ENCODE measurements around the gene ZNF700. TPM values are rescaled to one million over a fixed set of nuclear protein-coding genes. Genes with fewer than 3 reads are reported as not detected.
"Not testable (repeated sequence)": the region's sequence is repeated elsewhere in the genome, so short reads cannot be mapped to it uniquely, and the experiment has no call there.

ZNF700 gene
- total RNA-seq, 2 donors from 2014 or later = 21.6 to 35.0 TPM

DNA sequence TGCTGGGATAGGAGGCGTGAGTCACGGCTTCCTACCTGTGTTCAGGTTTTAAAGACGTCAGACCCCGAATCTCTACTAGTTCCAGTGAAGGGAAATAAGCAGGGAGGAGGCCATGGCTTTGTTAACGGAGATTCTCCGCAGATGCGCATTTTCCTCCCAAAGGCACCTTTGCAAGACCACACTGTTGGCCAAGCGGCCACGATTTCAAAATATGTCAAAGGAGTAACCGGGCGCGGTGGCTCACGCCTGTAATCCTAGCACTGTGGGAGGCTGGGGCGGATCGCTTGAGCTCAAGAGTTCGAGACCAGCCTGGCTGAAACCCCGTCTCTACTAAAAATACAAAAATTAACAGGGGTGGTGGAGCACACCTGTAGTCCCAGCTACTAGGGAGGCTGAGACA is 61.8 kb downstream of the ZNF700 start:
- H3K27ac Mint-ChIP-seq = no peak overlapping the region
- no peaks in the 10 kb centered on the region for H3K27me3 Mint-ChIP-seq
- DNase-seq (ENCODE audit: low spot score) (no peak), ATAC-seq (no peak)
- no peaks in the 10 kb centered on the region for H3K36me3 Mint-ChIP-seq
- peak overlapping the region; percentile 99 for H3K4me3 Mint-ChIP-seq
- H3K9me3 Mint-ChIP-seq = no peaks in the 10 kb centered on the region
- H3K4me1 Mint-ChIP-seq (ENCODE audit: low read depth in 2 of 2) = peaks cover 15 to 18% of the 10 kb centered on the region in 2 donors

GRCh38 chr19:11987405-11988281 is 62.7 kb downstream of the ZNF700 start:
- Mint-ChIP-seq H3K36me3 (no peaks in the 10 kb centered on the region), H3K9me3 (no peaks in the 10 kb centered on the region), H3K4me1 (ENCODE audit: low read depth in 2 of 2) (peaks cover 19 to 22% of the 10 kb centered on the region in 2 donors), H3K27me3 (no peaks in the 10 kb centered on the region), H3K4me3 (peak overlapping the region; percentile 99), H3K27ac (peak overlapping the region; percentile 82 to 91)
- DNase-seq (ENCODE audit: low spot score) = peak; percentile 95
- peak; percentile 99 for ATAC-seq

GRCh38 chr19:11989112-11989456 is 64.2 kb downstream of the ZNF700 start:
- peaks cover 22 to 26% of the 10 kb centered on the region in 2 donors for H3K4me1 Mint-ChIP-seq (ENCODE audit: low read depth in 2 of 2)
- H3K9me3 Mint-ChIP-seq = no peaks in the 10 kb centered on the region
- peak overlapping the region; percentile 99 for H3K4me3 Mint-ChIP-seq
- no peaks in the 10 kb centered on the region for H3K27me3 Mint-ChIP-seq
- H3K36me3 Mint-ChIP-seq = no peaks in the 10 kb centered on the region
- DNase-seq (ENCODE audit: low spot score) (no peak), ATAC-seq (no peak)
- H3K27ac Mint-ChIP-seq = peak overlapping the region; percentile 82 to 91

DNA sequence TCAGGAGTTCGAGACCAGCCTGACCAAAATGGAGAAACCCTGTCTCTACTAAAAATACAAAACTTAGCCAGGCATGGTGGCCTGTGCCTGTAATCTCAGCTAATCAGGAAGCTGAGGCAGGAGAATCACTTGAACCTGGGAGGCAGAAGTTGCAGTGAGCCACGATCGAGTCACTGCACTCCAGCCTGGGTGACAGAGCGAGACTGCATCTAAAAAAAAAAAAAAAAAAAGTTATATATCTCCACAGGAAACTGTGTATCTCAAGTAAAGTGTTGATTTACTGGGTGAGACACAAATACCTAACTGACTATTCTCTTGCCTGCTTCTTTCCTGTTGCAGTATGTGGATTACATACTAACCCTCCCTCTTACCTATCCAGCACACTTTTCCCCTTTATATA is 67.0 kb downstream of the ZNF700 start:
- peaks cover 22 to 32% of the 10 kb centered on the region in 2 donors for H3K4me1 Mint-ChIP-seq (ENCODE audit: low read depth in 2 of 2)
- H3K27me3 Mint-ChIP-seq; H3K36me3 Mint-ChIP-seq; H3K9me3 Mint-ChIP-seq; H3K4me3 Mint-ChIP-seq; ATAC-seq; DNase-seq (ENCODE audit: low spot score): not testable (repeated sequence)
- peak overlapping the region in 1 of 2 donors; percentile 72 for H3K27ac Mint-ChIP-seq

DNA sequence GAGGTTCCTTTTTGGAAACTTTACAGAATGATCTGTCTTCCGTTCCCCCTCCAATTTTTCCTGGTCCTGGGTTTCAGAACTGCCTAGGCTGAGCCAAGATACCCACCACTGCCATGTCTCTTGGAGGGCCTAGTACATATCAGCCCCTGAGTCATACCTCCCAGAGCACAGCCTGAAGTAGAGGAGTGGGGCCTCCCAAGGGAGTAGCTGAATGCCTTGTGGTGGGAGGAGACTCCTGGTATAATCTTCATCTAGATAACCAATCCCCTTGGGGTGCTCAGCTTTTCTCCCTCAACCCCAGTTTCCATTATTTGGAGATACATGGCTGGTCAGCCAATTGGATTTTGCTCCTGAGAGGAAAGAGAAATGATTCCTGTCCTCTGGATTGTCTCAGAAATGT is 70.3 kb downstream of the ZNF700 start:
- H3K9me3 Mint-ChIP-seq = no peaks in the 10 kb centered on the region
- H3K36me3 Mint-ChIP-seq = no peaks in the 10 kb centered on the region
- no peak overlapping the region for H3K4me3 Mint-ChIP-seq
- DNase-seq (ENCODE audit: low spot score) = no peak
- H3K4me1 Mint-ChIP-seq (ENCODE audit: low read depth in 2 of 2) = peaks cover 22 to 37% of the 10 kb centered on the region in 2 donors
- H3K27me3 Mint-ChIP-seq = no peaks in the 10 kb centered on the region
- ATAC-seq = no peak
- H3K27ac Mint-ChIP-seq = no peak overlapping the region

Other genes with a start within 250 kb of the ZNF700 start
- 1 to 10 TPM; 2.8 to 3.2 TPM for gene ZNF823, start 186.2 kb upstream of the ZNF700 start, total RNA-seq
- 10 to 100 TPM in 1 of 2 donors, 1 to 10 TPM in 1; 6.6 to 11.9 TPM for gene ZNF441, start 158.1 kb upstream of the ZNF700 start, total RNA-seq
- gene ZNF491, start 126.6 kb upstream of the ZNF700 start, total RNA-seq = 1 to 10 TPM; 1.7 to 1.8 TPM
- gene ZNF440, start 110.8 kb upstream of the ZNF700 start, total RNA-seq = 10 to 100 TPM; 16.7 to 20.1 TPM
- gene ZNF439, start 76.4 kb upstream of the ZNF700 start, total RNA-seq = 10 to 100 TPM in 1 of 2 donors, 1 to 10 TPM in 1; 9.5 to 13.9 TPM
- gene ZNF69, start 37.3 kb upstream of the ZNF700 start, total RNA-seq = 1 to 10 TPM; 3.0 to 3.5 TPM
- gene ZNF763, start 39.9 kb downstream of the ZNF700 start, total RNA-seq = 1 to 10 TPM; 2.9 to 4.0 TPM
- 1 to 10 TPM; 3.7 TPM for gene ZNF433, start 110.6 kb downstream of the ZNF700 start, total RNA-seq
- under 1 TPM; 0.39 to 0.48 TPM for gene ZNF878, start 127.9 kb downstream of the ZNF700 start, total RNA-seq
- gene ZNF844, start 139.6 kb downstream of the ZNF700 start, total RNA-seq = 1 to 10 TPM; 4.1 to 9.4 TPM
- 1 to 10 TPM; 2.7 to 4.4 TPM for gene ZNF20, start 215.2 kb downstream of the ZNF700 start, total RNA-seq
- 1 to 10 TPM; 5.1 to 7.8 TPM for gene ZNF625, start 231.6 kb downstream of the ZNF700 start, total RNA-seq
- gene ZNF136, start 238.0 kb downstream of the ZNF700 start, total RNA-seq = 10 to 100 TPM; 12.1 to 20.9 TPM